T-cell (primary cell): Measurements from ENCODE around the gene SPATA13. TPM values are rescaled to one million over a fixed set of nuclear protein-coding genes. Genes with fewer than 3 reads are reported as not detected.

Experiments
- ATAC-seq, 4 experiments: fragments of 200-7000 bp in 3 of 4; fragments of 150-1000 bp in 1 of 4; cut with Tn5 transposase; replicated peaks in 1 of 4; 1 replicate in 3 of 4; 2 replicates in 1 of 4; pipeline ENCODE4 v1.10.0; 2021; ENCODE audit warnings: moderate library complexity in 3 of 4, mild to moderate bottlenecking in 2 of 4, moderate number of reproducible peaks in 1 of 4
- CTCF ChIA-PET, 2 donors: fragments of 300-600 bp; sonication (Branson Sonifier 250); formaldehyde crosslinking; loops; one replicate each; lab custom pipeline; 2022; ENCODE audit warnings: antibody characterized with exemption in 2 of 2; lab: Charles Lee
- POLR2A ChIA-PET, 2 donors: fragments of 300-600 bp; sonication (Branson Sonifier 250); formaldehyde crosslinking; loops; one replicate each; lab custom pipeline; 2022; ENCODE audit warnings: antibody characterized with exemption in 2 of 2; lab: Charles Lee
- DNase-seq, 35 experiments: peaks; one replicate each; pipeline versions ENCODE4 v3.0.0 to v3.0.0-alpha.2; 2013 to 2023
- H3K27ac ChIP-seq: one replicate; pipeline ENCODE4 v1.5.1; 2013; ENCODE audit warnings: low read length
- H3K27me3 ChIP-seq, 2 experiments: replicated peaks in 1 of 2; 1 replicate in 1 of 2; 2 replicates in 1 of 2; pipeline versions ENCODE4 v1.6.1 to v1.7.0; 2013; ENCODE audit warnings: low read length in 1 of 2, mixed read lengths in 1 of 2; ENCODE audit not compliant: control insufficient read depth in 2 of 2, insufficient read depth in 2 of 2; ENCODE audit errors: extremely low read depth in 1 of 2
- H3K36me3 ChIP-seq, 2 donors: 1 replicate in 1 of 2; 2 replicates in 1 of 2; pipeline versions ENCODE4 v1.6.1 to v1.7.0; 2013; ENCODE audit warnings: low read length in 1 of 2; ENCODE audit not compliant: control insufficient read depth in 2 of 2, insufficient read depth in 1 of 2; ENCODE audit errors: extremely low read depth in 1 of 2
- H3K4me1 ChIP-seq, 2 experiments: 1 replicate in 1 of 2; 2 replicates in 1 of 2; pipeline versions ENCODE4 v1.6.1 to v1.7.0; 2013; ENCODE audit warnings: low read length in 2 of 2, mixed read lengths in 1 of 2; ENCODE audit not compliant: insufficient read depth in 2 of 2, control insufficient read depth in 1 of 2; ENCODE audit errors: extremely low read depth in 1 of 2
- H3K4me3 ChIP-seq, 2 donors: 1 replicate in 1 of 2; 2 replicates in 1 of 2; pipeline versions ENCODE4 v1.5.1 to v1.7.0; 2013; ENCODE audit warnings: mild to moderate bottlenecking in 2 of 2, low read length in 1 of 2, moderate library complexity in 1 of 2; ENCODE audit not compliant: control insufficient read depth in 1 of 2; ENCODE audit errors: extremely low read depth in 1 of 2
- H3K9me3 ChIP-seq: 2 replicates; pipeline ENCODE4 v1.7.0; 2013
- H3K27ac Mint-ChIP-seq, 2 donors: one replicate each; pipeline ENCODE4 v1.8.0; 2020 to 2021; ENCODE audit warnings: mild to moderate bottlenecking in 2 of 2, mixed read lengths in 2 of 2
- H3K27me3 Mint-ChIP-seq, 2 donors: one replicate each; pipeline ENCODE4 v1.8.0; 2021 to 2022; ENCODE audit warnings: mixed read lengths in 2 of 2
- H3K36me3 Mint-ChIP-seq: one replicate; pipeline ENCODE4 v1.8.0; 2021; ENCODE audit warnings: mixed read lengths
- H3K4me1 Mint-ChIP-seq, 3 donors: one replicate each; pipeline ENCODE4 v1.8.0; 2020 to 2022; ENCODE audit warnings: mixed read lengths in 3 of 3, mild to moderate bottlenecking in 1 of 3
- H3K4me3 Mint-ChIP-seq, 3 donors: one replicate each; pipeline ENCODE4 v1.8.0; 2020 to 2022; ENCODE audit warnings: mild to moderate bottlenecking in 3 of 3, mixed read lengths in 3 of 3, moderate library complexity in 3 of 3
- H3K9me3 Mint-ChIP-seq, 3 donors: one replicate each; pipeline ENCODE4 v1.8.0; 2020 to 2022; ENCODE audit warnings: mixed read lengths in 3 of 3
- WGBS: methylation state at CpG from one replicate; pipeline ENCODE4 v1.1.5; 2013; ENCODE audit warnings: missing lambda C conversion rate; ENCODE audit not compliant: insufficient coverage; 5-methylcytosine and 5-hydroxymethylcytosine counted together
- total RNA-seq, 35 experiments: library from RNA in 6 of 35; stranded (reverse) in 6 of 35; fragments of 120-200 nt in 1 of 35; gene quantifications; one replicate each; pipeline versions ENCODE4 v1.2.1 to v1.2.4 and lab custom pipeline; 2013 to 2026

The SPATA13 gene
- total RNA-seq, 5 donors from 2014 or later (not counting 1 experiment from before 2014, with no cell fraction given), result 90.3 to 109 (median 104) TPM

DNA sequence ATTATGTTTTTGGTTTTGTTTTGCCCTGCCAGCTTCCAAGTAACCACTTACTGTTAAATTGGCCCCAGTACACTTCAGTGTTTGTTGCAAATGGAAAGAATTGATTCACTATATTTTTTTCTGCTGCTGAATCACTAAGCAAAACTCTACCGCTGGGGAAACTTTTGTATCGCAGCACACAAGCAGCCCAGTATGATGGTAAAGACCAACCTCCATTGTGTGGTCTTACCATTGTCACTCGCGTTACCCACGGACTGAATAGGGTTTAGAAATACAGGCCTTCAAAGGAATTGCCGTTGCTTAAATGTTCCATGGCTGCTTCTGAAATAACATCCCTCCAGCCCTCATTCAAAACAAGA, 7.9 kb downstream of the SPATA13 start:
- H3K27ac Mint-ChIP-seq, result no peak overlapping the region
- no peaks in the 10 kb centered on the region for H3K36me3 ChIP-seq
- POLR2A ChIA-PET, result no interaction called here
- H3K4me3 ChIP-seq, result no peak overlapping the region
- no CpG with 5 or more reads among the region's 6 CpGs for WGBS
- CTCF ChIA-PET, result interaction anchor here in 1 of 2 donors (1.1 kb wide), 1 partner anchor 60 kb away, joined by 4 read pairs; no protein-coding TSS in a partner anchor
- no peak for DNase-seq
- ATAC-seq, result no peak
- no peaks in the 10 kb centered on the region for H3K9me3 ChIP-seq
- H3K4me1 ChIP-seq, result no peaks in the 10 kb centered on the region
- H3K4me1 Mint-ChIP-seq, result peaks cover 0 to under 1% (median 0%) of the 10 kb centered on the region in 3 donors
- H3K4me3 Mint-ChIP-seq, result no peak overlapping the region
- no peaks in the 10 kb centered on the region for H3K9me3 Mint-ChIP-seq
- peaks cover 7% of the 10 kb centered on the region for H3K36me3 Mint-ChIP-seq
- H3K27ac ChIP-seq, result no peak overlapping the region
- H3K27me3 Mint-ChIP-seq, result no peaks in the 10 kb centered on the region
- H3K27me3 ChIP-seq, result peaks cover 0 to 6% of the 10 kb centered on the region in 2 experiments

DNA sequence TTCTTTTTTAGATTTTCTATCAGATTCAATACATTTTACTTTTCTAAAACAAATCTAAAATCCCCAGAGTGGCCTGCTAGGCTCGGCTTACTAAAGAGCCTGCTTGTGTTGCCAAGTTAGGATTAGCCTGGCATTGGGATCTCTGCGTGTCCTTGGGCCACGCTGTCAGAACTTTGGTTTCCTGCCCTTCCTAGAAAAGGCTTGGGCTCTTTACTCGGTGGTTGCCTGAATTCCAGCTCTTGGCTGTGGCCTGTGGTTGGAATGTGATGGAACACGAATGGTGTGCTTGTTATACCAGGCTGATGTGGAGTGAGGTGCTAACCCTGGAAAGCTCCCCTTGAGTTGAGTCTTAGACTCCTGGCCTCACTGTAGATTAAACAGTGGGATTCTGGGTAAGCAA, 8.5 kb downstream of the SPATA13 start:
- 94% methylated on average over 5 of the region's 5 CpGs for WGBS
- Histone ChIP-seq H3K4me1 (peaks cover 0 to 2% of the 10 kb centered on the region in 2 experiments), H3K4me3 (no peak overlapping the region), H3K27me3 (peaks cover 0 to 6% of the 10 kb centered on the region in 2 experiments), H3K27ac (no peak overlapping the region), H3K36me3 (no peaks in the 10 kb centered on the region), H3K9me3 (no peaks in the 10 kb centered on the region)
- ChIA-PET CTCF (no interaction called here), POLR2A (no interaction called here)
- H3K4me3 Mint-ChIP-seq, result no peak overlapping the region
- H3K27me3 Mint-ChIP-seq, result no peaks in the 10 kb centered on the region
- DNase-seq, result no peak
- no peak for ATAC-seq
- H3K4me1 Mint-ChIP-seq, result peaks cover 3 to 7% (median 4%) of the 10 kb centered on the region in 3 donors
- H3K36me3 Mint-ChIP-seq, result peaks cover 7% of the 10 kb centered on the region
- H3K9me3 Mint-ChIP-seq, result no peaks in the 10 kb centered on the region
- no peak overlapping the region for H3K27ac Mint-ChIP-seq

DNA sequence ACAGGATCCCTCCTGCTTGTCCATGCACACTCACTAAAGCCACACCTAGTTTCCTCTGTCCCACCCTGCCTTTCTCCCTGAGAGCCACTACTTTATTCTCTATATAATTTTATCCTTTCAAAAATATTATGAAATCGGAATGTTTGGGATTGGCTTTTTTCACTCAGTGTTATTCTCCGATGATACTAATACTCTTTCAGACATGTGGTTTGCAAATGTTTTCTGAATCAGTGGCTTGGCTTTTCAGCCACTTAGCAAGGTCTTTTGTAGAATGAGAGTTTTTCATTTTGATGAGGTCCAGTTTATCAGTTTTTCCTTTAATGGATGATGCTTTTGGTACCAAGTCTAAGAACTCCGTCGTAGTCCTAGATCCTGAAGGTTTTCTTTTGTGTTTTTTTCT, 11.6 kb downstream of the SPATA13 start:
- ChIA-PET POLR2A (no interaction called here), CTCF (no interaction called here)
- 100% methylated on average over 2 of the region's 4 CpGs for WGBS
- no peaks in the 10 kb centered on the region for H3K9me3 ChIP-seq
- H3K27ac ChIP-seq, result no peak overlapping the region
- no peak overlapping the region for H3K4me3 Mint-ChIP-seq
- peaks cover 0 to 4% of the 10 kb centered on the region in 2 experiments for H3K4me1 ChIP-seq
- DNase-seq, result no peak
- peaks cover 4 to 20% (median 7%) of the 10 kb centered on the region in 3 donors for H3K4me1 Mint-ChIP-seq
- no peak overlapping the region for H3K27ac Mint-ChIP-seq
- H3K27me3 ChIP-seq, result no peaks in the 10 kb centered on the region
- no peaks in the 10 kb centered on the region for H3K9me3 Mint-ChIP-seq
- peaks cover 4% of the 10 kb centered on the region for H3K36me3 Mint-ChIP-seq
- ATAC-seq, result no peak
- no peaks in the 10 kb centered on the region for H3K27me3 Mint-ChIP-seq
- H3K4me3 ChIP-seq, result no peak overlapping the region
- no peaks in the 10 kb centered on the region for H3K36me3 ChIP-seq

DNA sequence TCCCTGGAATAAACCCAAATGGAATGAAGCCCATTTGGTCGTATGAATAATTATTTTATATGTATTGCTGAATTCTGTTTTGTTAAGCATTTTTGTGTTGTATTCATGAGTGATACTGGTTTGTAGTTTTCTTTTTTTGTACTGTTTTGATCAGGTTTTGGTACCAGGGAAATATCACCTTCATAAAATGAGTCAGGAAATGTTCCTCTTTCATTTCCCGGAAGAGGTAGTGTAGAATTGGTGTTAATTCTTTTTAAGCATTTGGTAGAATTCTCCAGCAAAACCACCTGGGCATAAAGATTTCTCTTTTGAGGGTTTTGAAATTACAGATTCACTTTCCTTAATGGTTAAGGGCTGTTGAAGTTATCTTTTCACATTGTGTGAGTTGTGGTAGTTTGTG, 13.3 kb downstream of the SPATA13 start:
- 83% methylated on average over 1 of the region's 2 CpGs for WGBS
- ChIA-PET POLR2A (no interaction called here), CTCF (interaction anchor here in 1 of 2 donors (0.6 kb wide), 2 partner anchors 34 to 164 kb away, joined by 4 to 7 read pairs; no protein-coding TSS in a partner anchor)
- no peak overlapping the region for H3K4me3 Mint-ChIP-seq
- no peaks in the 10 kb centered on the region for H3K36me3 Mint-ChIP-seq
- Histone ChIP-seq H3K9me3 (no peaks in the 10 kb centered on the region), H3K27ac (no peak overlapping the region), H3K27me3 (peaks cover 0 to 5% of the 10 kb centered on the region in 2 experiments), H3K4me3 (no peak overlapping the region), H3K36me3 (no peaks in the 10 kb centered on the region), H3K4me1 (peaks cover 0 to 4% of the 10 kb centered on the region in 2 experiments)
- no peaks in the 10 kb centered on the region for H3K27me3 Mint-ChIP-seq
- peaks cover 4 to 20% (median 7%) of the 10 kb centered on the region in 3 donors for H3K4me1 Mint-ChIP-seq
- ATAC-seq (no peak), DNase-seq (no peak)
- no peaks in the 10 kb centered on the region for H3K9me3 Mint-ChIP-seq
- H3K27ac Mint-ChIP-seq, result peak overlapping the region in 1 of 2 donors; percentile 52

DNA sequence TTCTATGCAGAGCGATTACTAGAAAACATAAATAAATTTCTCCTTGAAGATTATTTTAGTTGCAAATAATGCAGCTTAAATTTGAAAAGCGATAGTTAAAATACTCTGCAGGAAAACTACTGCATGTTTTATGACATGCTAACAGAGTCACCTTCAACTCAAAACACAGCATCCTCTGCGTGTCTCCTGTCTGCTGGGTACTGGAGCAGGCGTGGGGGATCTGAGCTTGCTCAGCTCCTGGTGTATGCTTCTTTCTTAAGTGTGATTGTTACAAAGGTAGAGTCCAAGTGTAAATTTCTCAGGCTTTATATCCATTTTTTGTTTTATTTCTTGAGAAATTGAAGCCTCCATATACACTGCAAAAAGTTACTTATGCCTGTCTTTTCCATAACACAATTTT, 15.3 kb downstream of the SPATA13 start:
- CTCF ChIA-PET, result interaction anchor here in 1 of 2 donors (0.5 kb wide), 1 partner anchor 42 kb away, joined by 3 read pairs; no protein-coding TSS in a partner anchor
- no peak for DNase-seq
- WGBS, result no CpG with 5 or more reads among the region's 4 CpGs
- H3K27ac Mint-ChIP-seq, result no peak overlapping the region
- ATAC-seq, result no peak
- H3K9me3 Mint-ChIP-seq, result no peaks in the 10 kb centered on the region
- peaks cover 4 to 20% (median 7%) of the 10 kb centered on the region in 3 donors for H3K4me1 Mint-ChIP-seq
- Histone ChIP-seq H3K36me3 (no peaks in the 10 kb centered on the region), H3K27me3 (peaks cover 0 to 5% of the 10 kb centered on the region in 2 experiments), H3K27ac (no peak overlapping the region), H3K4me3 (no peak overlapping the region), H3K9me3 (no peaks in the 10 kb centered on the region), H3K4me1 (peaks cover 0 to 4% of the 10 kb centered on the region in 2 experiments)
- no peak overlapping the region for H3K4me3 Mint-ChIP-seq
- no peaks in the 10 kb centered on the region for H3K27me3 Mint-ChIP-seq
- no peaks in the 10 kb centered on the region for H3K36me3 Mint-ChIP-seq
- POLR2A ChIA-PET, result no interaction called here

DNA sequence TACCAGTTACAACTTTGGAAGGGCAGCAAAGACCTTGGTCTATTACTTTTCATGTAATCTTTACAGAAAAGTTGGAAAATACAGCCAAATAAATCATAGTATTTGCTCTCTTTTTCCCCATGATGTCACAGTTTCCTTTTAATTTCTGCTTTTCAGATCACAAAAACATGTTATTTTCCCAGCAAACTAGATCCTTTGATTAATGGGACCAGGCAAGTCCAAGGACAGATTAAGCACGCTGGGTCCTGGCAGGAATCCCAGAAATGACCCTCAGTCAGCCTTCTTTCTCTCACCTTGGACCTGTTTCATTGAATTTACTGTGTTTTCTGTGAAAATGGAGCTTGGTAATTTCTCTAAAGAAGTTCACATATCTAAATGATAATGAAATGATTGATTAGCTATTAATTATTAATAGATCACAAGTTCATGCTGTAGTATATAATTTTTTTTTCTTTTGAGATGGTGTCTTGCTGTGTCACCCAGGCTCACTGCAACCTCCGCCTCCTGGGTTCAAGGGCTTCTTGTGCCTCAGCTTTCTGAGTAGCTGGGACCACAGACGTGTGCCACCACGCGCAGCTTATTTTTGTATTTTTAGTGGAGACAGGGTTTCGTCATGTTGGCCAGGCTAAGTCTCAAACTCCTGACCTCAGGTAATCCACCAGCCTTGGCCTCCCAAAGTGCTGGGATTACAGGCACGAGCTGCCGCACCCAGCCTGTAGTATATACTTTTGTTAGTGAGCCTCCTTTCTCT, 16.0 kb downstream of the SPATA13 start:
- ChIA-PET CTCF (interaction anchor here (0.5 to 0.6 kb wide), 2 partner anchors 27 to 42 kb away, joined by 3 read pairs; no protein-coding TSS in a partner anchor), POLR2A (no interaction called here)
- DNase-seq, result no peak
- Histone ChIP-seq H3K27me3 (peaks cover 0 to 5% of the 10 kb centered on the region in 2 experiments), H3K4me3 (no peak overlapping the region), H3K9me3 (no peaks in the 10 kb centered on the region), H3K4me1 (peaks cover 0 to 4% of the 10 kb centered on the region in 2 experiments), H3K36me3 (no peaks in the 10 kb centered on the region), H3K27ac (no peak overlapping the region)
- Mint-ChIP-seq H3K4me1 (peaks cover 4 to 20% (median 7%) of the 10 kb centered on the region in 3 donors), H3K9me3 (no peaks in the 10 kb centered on the region), H3K27me3 (no peaks in the 10 kb centered on the region), H3K36me3 (no peaks in the 10 kb centered on the region), H3K27ac (no peak overlapping the region), H3K4me3 (no peak overlapping the region)
- WGBS, result no CpG with 5 or more reads among the region's 8 CpGs
- no peak for ATAC-seq
